ENCODE results near the gene PML.

PML gene

DNA sequence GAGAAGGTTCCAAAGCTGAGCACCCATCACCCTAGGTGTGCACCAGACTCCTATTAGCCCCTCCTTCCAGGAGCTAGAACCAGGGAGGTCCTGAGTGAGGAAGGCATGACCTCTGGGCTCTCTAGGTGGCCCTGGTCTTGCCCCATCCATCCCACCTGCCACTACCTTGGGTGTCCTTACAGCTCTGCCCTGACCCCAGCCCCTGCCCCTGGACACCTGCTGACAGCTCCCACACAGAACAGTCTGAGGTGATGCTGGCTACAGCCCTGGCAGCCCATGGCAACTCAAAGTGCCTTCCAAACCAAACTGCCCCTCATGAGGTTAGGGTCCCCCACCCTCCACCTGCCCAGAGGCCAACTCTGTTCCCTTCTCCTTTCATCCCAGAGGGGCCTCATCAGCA lies 50.7 kb downstream of the PML start:
- Histone ChIP-seq H3K27me3 (replicated peaks; ENCODE audit: insufficient read depth, low read length) (no peaks in the 10 kb centered on the region), H3K36me3 (replicated peaks; ENCODE audit: insufficient read depth, low read length) (no peaks in the 10 kb centered on the region), H3F3A (ENCODE audit: insufficient read depth, low read length) (no peaks in the 10 kb centered on the region), H4K20me1 (ENCODE audit: insufficient read depth, low read length) (no peaks in the 10 kb centered on the region), H3K9me2 (replicated peaks; ENCODE audit: insufficient read depth, low read length) (no peaks in the 10 kb centered on the region), H3K9me3 (replicated peaks; ENCODE audit: insufficient read depth, low read length) (no peaks in the 10 kb centered on the region), H3K79me2 (ENCODE audit: low read length) (no peaks in the 10 kb centered on the region), H2AFZ (ENCODE audit: low read length) (no peak overlapping the region), H3K4me1 (ENCODE audit: low read length) (no peaks in the 10 kb centered on the region), H3K4me2 (ENCODE audit: low read depth, low read length) (no peak overlapping the region), H3K4me3 (ENCODE audit: low read length) (no peak overlapping the region), H3K27ac (ENCODE audit: low read length) (no peak overlapping the region), H3K9ac (ENCODE audit: low read length) (no peak overlapping the region)
- DNase-seq = no peak
- TF ChIP-seq EZH2phosphoT487 (IDR thresholded peaks at IDR 0.05; ENCODE audit: low read length) (no peak), EZH2 (optimal IDR thresholded peaks at IDR 0.05; ENCODE audit: low read depth, low read length) (no peak)
- TF ChIP-seq, protein P1, sequence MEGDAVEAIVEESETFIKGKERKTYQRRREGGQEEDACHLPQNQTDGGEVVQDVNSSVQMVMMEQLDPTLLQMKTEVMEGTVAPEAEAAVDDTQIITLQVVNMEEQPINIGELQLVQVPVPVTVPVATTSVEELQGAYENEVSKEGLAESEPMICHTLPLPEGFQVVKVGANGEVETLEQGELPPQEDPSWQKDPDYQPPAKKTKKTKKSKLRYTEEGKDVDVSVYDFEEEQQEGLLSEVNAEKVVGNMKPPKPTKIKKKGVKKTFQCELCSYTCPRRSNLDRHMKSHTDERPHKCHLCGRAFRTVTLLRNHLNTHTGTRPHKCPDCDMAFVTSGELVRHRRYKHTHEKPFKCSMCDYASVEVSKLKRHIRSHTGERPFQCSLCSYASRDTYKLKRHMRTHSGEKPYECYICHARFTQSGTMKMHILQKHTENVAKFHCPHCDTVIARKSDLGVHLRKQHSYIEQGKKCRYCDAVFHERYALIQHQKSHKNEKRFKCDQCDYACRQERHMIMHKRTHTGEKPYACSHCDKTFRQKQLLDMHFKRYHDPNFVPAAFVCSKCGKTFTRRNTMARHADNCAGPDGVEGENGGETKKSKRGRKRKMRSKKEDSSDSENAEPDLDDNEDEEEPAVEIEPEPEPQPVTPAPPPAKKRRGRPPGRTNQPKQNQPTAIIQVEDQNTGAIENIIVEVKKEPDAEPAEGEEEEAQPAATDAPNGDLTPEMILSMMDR (IDR thresholded peaks at IDR 0.05; ENCODE audit: low read length) = no peak

DNA sequence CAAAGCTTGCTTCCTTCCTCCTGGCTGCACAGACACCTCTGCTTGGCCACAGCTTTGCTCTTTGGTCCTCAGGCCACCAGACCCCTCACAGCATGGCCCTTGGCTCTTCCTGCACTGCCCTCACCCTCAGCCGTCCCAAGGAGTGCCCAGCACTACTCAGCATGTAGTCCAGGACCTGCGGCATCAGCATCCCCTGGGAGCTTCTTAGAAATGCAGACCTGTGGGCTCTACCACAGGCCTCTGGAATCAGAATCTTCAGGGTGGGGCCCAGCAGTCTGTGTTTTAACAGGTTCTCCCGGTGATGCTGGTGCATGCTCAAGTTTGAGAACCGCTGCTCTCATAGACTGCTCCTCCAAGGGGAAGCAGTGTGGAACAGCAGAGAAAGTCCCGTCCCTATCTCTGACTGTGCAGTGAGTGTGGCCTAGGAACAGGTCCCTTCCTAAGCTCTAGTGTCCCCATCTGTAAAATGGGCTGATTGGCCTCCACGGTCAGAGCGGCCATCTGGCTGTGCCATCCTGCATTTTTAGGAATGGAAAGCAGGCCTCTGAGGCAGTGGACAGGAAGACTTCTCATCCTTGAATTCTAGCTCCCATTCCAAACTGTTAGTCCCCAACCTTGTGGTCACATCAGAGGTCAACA lies 51.2 kb downstream of the PML start:
- no peak overlapping the region for H3K27ac ChIP-seq (ENCODE audit: low read length)

DNA sequence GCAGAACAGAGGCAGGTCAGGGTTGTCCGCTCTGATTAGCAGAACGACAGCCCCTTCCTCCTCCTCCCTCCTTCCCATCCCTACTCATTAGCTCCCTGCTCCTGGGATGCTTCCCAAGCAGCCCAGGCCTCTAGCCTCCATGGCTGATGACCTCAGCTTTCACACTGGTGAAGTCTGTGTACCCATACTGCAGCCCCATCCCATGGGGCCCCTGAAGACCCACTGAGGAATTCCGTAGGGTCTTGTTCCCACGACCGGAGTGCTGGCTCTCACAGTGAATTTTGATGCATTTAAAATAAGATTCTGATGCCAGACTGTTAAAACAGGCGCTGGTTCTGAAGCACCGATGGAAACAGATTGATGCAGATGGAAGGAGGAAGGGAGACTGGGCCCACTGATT lies 51.8 kb downstream of the PML start:
- no peaks in the 10 kb centered on the region for H3K36me3 ChIP-seq (replicated peaks; ENCODE audit: insufficient read depth, low read length)
- TF ChIP-seq, protein P1 (IDR thresholded peaks at IDR 0.05; ENCODE audit: low read length) = no peak
- TF ChIP-seq EZH2phosphoT487 (IDR thresholded peaks at IDR 0.05; ENCODE audit: low read length) (no peak), EZH2 (optimal IDR thresholded peaks at IDR 0.05; ENCODE audit: low read depth, low read length) (no peak)
- no peak overlapping the region for H3K27ac ChIP-seq (ENCODE audit: low read length)
- no peak overlapping the region for H2AFZ ChIP-seq (ENCODE audit: low read length)
- H3F3A ChIP-seq (ENCODE audit: insufficient read depth, low read length) = no peaks in the 10 kb centered on the region
- H3K9me3 ChIP-seq (replicated peaks; ENCODE audit: insufficient read depth, low read length) = no peaks in the 10 kb centered on the region
- H3K4me3 ChIP-seq (ENCODE audit: low read length) = no peak overlapping the region
- H3K79me2 ChIP-seq (ENCODE audit: low read length) = no peaks in the 10 kb centered on the region
- no peak overlapping the region for H3K4me2 ChIP-seq (ENCODE audit: low read depth, low read length)
- H3K27me3 ChIP-seq (replicated peaks; ENCODE audit: insufficient read depth, low read length) = 0 out of 2 replicates have a peak, but pooled peaks cover 3% of the 10 kb centered on the region
- no peaks in the 10 kb centered on the region for H4K20me1 ChIP-seq (ENCODE audit: insufficient read depth, low read length)
- no peaks in the 10 kb centered on the region for H3K4me1 ChIP-seq (ENCODE audit: low read length)
- no peak for DNase-seq
- H3K9ac ChIP-seq (ENCODE audit: low read length) = no peak overlapping the region
- no peaks in the 10 kb centered on the region for H3K9me2 ChIP-seq (replicated peaks; ENCODE audit: insufficient read depth, low read length)

More for the DNA sequence above, 51.2 kb downstream of the PML start:
- Histone ChIP-seq H3K9me2 (replicated peaks; ENCODE audit: insufficient read depth, low read length) (no peaks in the 10 kb centered on the region), H3K79me2 (ENCODE audit: low read length) (no peaks in the 10 kb centered on the region), H3K4me2 (ENCODE audit: low read depth, low read length) (no peak overlapping the region), H3K4me1 (ENCODE audit: low read length) (no peaks in the 10 kb centered on the region), H3K9me3 (replicated peaks; ENCODE audit: insufficient read depth, low read length) (no peaks in the 10 kb centered on the region), H3K4me3 (ENCODE audit: low read length) (no peak overlapping the region), H3K27me3 (replicated peaks; ENCODE audit: insufficient read depth, low read length) (no peaks in the 10 kb centered on the region), H3K9ac (ENCODE audit: low read length) (no peak overlapping the region), H3K36me3 (replicated peaks; ENCODE audit: insufficient read depth, low read length) (no peaks in the 10 kb centered on the region), H2AFZ (ENCODE audit: low read length) (no peak overlapping the region), H3F3A (ENCODE audit: insufficient read depth, low read length) (no peaks in the 10 kb centered on the region), H4K20me1 (ENCODE audit: insufficient read depth, low read length) (no peaks in the 10 kb centered on the region)
- TF ChIP-seq EZH2 (optimal IDR thresholded peaks at IDR 0.05; ENCODE audit: low read depth, low read length) (no peak), EZH2phosphoT487 (IDR thresholded peaks at IDR 0.05; ENCODE audit: low read length) (no peak)
- TF ChIP-seq, protein P1 (IDR thresholded peaks at IDR 0.05; ENCODE audit: low read length) = no peak
- DNase-seq = no peak
